Stimulated activated CD4-positive, alpha-beta T cell treated with anti-CD3 and anti-CD28 coated beads, Interleukin-12 subunit alpha, Interleukin-12 subunit beta, amount 100 ng/mL, for 24 hours (primary cell): ENCODE data around the gene NTN3.
"Not testable (repeated sequence)": the region's sequence is repeated elsewhere in the genome, so short reads cannot be mapped to it uniquely, and the experiment has no call there.

ENCODE experiments used
- DNase-seq, 2 experiments: peaks; one replicate each; pipeline ENCODE4 v3.0.0-alpha.2; 2020; ENCODE audit warnings: low read depth in 2 of 2

Gene NTN3

DNA sequence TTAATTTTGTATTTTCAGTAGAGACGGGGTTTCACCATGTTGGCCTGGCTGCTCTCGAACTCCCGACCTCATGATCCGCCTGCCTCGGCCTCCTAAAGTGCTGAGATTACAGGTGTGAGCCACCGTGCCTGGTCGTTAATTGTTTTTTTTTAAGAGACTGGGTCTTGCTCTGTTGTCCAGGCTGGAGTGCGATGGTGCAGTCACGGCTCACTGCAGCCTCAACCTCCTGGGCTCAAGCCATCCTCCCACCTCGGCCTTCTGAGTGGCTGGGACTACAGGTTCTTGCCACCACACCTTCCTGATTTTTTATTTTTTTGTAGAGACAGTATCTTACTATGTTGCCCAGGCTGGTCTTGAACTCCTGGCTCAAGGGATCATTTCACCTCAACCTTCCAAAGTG, 8.9 kb downstream of the NTN3 start:
- DNase-seq, result not testable (repeated sequence)

GRCh38 chr16:2480948-2481347, 9.9 kb downstream of the NTN3 start:
- DNase-seq, result no peak

GRCh38 chr16:2481676-2482075, 10.6 kb downstream of the NTN3 start:
- DNase-seq, result no peak

DNA sequence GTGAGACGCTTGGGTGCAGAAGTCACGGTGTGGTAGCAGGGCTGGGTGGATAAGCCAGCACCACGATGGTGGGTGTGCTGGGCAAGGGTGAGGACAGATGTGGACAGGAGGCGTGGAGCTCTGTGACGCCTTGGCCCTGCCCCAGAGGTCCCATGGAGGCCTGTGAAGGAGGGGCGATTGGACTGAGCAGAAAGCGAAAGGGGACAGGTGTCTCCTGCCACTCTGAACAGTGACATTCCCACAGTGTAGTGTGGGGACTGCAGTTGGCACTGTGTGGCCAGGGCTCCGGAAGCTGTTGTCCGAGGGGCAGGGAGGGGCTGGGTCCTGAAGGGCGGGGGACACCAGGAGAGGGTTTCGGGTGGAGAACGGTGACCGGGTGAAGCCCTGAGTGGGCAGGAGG, 11.2 kb downstream of the NTN3 start:
- no peak for DNase-seq

DNA sequence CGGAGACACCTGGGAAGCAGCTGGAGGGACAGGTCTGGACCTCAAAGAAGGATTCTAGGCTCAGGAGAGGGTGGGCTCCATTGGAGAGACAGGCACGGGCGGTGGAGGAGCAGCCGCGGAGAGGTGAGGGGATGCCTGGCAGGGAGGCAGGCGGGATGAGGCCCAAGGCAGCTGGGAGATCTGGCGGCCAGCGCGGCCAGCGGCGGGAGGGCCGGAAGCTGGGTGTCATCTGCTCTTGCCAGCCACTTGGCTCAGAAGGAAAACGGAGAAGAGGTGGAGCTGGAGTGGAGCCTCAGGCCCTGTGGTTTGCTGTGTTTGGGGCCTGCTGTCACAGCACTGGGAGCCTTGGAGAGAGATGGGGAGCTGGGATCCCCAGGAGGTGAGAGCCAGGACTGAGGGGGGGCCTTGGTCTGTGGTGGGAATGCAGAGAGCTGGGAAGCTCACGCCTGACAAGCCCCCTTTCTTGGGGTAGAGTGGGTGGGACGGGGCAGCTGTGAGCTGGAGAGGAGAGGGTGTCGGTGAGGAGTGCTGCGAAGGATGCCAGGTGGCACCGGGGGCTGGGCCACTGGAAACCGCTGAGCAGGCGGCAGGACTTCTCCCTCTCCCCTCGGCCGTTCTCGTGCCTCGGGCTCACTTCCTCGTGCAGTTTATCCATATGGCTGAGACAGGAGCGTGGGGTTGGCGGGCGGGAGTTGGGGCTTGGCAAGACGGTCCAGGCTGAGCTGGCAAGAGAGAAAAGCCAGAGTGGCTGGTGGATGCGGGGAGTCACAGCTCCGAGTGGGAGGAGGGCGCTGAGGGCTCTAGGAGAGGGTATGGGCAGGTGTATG, 11.8 kb downstream of the NTN3 start:
- DNase-seq, result no peak

- no peak for DNase-seq
These were observed 13.1 kb downstream of the NTN3 start for GRCh38 chr16:2483939-2484897.

DNA sequence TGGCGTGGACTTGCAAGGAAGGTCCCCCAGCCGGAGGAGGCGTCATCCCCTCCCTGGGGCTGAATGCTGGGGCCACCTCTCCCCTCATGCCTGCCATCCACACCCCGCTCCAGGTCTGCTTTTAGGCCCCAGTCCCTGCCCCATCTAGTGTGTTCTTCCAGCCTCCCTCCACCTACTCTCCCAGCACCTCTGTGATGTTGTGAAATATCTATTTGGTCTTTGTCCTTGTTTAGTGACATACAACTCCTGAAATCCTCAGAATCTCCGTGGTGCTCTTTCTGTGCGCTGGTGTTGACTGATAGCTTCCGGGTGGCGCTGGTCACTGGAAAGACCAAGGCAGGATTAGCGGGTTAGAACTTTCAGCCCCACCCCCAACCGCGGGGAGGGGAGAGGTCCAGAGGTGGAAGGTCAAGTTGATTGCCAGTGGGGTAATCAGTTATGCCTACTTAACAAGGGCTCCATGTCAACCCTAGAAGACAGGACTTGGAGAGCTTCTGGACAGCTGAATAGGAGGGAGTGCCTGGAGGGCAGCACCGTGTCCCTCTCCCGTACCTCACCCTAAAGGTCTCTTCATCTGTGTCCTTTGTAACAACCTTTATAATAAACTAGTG, 13.9 kb downstream of the NTN3 start:
- no peak for DNase-seq

GRCh38 chr16:2485811-2486507, 14.9 kb downstream of the NTN3 start:
- DNase-seq, result no peak

DNA sequence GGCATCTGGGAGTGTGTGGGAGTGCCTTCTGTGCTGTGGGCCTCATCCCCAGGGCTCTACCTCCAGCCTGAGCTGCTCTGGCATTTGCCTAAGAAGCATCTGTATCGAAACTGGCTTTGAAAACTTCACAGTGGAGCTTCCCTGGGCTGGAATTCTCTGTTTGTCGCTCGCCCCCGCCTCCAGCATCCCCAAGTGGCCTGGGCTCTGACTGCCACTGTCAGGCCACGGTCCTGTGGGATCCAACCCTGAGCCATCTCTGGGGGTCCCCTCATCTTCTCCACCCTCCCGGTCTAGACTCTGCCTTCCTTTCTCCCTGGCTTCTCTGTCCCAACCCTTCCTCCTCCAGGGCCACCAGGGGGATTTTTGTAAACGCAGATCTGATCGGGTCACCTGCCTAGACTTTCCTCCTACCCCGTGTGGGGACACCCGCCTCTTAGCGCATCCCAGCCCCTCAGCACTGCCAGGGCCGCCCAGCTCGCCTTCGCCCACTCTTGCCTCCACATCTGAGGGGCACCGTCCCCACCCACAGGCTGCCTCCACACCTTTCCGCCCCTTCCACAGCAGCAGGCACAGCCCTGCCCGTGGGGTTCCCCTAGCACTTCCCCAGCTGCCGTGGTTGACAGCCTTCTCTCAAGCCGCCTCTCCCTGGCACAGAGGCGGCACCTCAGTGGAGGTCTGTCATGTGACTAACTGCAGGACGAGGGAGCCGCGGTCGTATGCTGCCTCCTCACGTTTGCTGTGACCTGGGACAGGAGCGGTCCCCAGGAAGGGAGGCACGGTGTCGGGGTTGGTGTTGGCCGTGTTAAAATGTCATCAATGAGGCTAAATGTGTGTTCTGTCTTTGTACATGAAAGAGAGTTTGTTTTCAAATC, 15.8 kb downstream of the NTN3 start:
- DNase-seq, result peak; percentile 50 to 51

DNA sequence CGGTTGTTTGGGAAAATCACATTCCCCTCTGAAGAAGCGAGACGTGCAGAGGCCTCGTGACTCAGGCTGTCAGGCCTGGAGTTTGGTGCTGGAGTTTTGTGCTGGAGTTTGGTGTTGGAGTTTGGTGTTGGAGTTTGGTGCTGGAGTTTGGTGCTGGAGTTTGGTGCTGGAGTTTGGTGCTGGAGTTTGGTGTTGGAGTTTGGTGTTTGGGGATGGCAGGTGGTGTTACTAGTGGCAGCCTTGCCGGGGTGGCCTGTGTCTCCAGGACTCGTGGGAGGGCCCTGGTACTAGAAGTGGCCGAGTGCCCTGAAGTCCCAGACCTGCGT, 16.4 kb downstream of the NTN3 start:
- DNase-seq, result no peak

GRCh38 chr16:2487903-2488531, 16.9 kb downstream of the NTN3 start:
- no peak for DNase-seq

GRCh38 chr16:2489581-2489980, 18.5 kb downstream of the NTN3 start:
- DNase-seq, result no peak

GRCh38 chr16:2490190-2491105, 19.4 kb downstream of the NTN3 start:
- no peak for DNase-seq

GRCh38 chr16:2492292-2492691, 21.2 kb downstream of the NTN3 start:
- DNase-seq, result no peak

GRCh38 chr16:2493605-2494004, 22.5 kb downstream of the NTN3 start:
- DNase-seq, result no peak

GRCh38 chr16:2494616-2495015, 23.5 kb downstream of the NTN3 start:
- DNase-seq, result no peak

DNA sequence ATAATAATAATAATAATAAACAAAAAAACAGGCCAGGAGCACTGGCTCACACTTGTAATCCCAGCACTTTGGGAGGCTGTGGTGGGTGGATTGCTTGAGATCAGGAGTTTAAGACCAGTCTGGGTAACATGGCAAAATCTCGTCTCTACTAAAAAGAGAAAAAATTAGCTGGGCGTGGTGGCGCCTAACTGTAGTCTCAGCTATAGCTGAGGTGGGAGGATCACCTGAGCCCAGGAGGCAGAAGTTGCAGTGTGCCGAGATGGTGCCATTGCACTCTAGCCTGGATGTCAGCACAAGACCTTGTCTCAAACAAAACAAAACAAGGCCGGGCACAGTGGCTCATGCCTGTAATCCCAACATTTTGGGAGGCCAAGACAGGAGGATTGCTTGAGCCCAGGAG, 23.9 kb downstream of the NTN3 start:
- DNase-seq, result no peak

DNA sequence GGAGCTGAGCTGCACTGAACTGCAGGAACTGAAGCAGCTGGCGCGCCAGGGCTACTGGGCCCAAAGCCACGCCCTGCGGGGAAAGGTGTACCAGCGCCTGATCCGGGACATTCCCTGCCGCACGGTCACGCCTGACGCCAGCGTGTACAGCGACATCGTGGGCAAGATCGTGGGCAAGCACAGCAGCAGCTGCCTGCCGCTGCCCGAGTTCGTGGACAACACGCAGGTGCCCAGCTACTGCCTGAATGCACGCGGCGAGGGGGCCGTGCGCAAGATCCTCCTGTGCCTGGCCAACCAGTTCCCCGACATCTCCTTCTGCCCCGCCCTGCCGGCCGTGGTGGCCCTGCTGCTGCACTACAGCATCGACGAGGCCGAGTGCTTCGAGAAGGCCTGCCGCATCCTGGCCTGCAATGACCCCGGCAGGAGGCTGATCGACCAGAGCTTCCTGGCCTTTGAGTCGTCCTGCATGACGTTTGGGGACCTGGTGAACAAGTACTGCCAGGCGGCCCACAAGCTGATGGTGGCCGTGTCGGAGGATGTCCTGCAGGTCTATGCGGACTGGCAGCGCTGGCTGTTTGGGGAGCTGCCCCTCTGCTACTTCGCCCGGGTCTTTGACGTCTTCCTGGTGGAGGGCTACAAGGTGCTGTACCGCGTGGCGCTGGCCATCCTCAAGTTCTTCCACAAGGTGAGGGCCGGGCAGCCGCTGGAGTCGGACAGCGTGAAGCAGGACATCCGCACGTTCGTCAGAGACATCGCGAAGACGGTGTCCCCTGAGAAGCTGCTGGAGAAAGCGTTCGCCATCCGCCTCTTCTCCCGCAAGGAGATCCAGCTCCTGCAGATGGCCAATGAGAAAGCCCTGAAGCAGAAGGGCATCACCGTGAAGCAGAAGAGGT, 25.4 kb downstream of the NTN3 start:
- DNase-seq, result no peak
